Pons (tissue), 1 donor: ENCODE results near the gene SHLD2.
"Not testable (repeated sequence)": the region's sequence is repeated elsewhere in the genome, so short reads cannot be mapped to it uniquely, and the experiment has no call there.

ENCODE experiments used
- DNase-seq: peaks from one replicate; pipeline ENCODE4 v3.0.0-alpha.2; 2016; ENCODE audit warnings: low spot score

The SHLD2 gene

GRCh38 chr10:87083576-87084290 is 11.3 kb upstream of the SHLD2 start:
- DNase-seq: not testable (repeated sequence)

DNA sequence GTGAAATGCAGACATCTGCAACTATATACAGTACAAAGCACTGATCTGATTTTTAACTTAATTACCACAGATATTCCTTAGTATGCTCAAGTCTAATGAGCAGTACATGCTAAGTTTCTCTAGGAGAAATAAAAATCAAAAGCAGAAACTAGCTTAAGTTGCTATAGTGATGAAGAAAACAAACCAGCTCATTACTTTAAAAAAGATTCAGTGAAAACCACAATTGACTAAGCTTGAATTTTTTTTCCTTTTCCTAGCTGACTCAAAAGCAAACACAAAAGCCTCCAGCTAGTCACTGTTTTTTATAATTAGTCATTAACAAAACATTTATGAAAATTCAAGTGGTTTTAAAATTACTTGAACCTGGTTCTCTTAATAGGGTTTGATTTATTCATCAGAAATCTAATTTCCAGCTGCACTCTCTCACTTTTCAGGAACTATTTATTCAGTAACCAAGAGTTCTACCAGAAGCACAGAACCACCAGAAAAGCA is 10.7 kb upstream of the SHLD2 start:
- DNase-seq: not testable (repeated sequence)

- DNase-seq: no peak
These were observed 9.5 kb upstream of the SHLD2 start for GRCh38 chr10:87085537-87085936.

DNA sequence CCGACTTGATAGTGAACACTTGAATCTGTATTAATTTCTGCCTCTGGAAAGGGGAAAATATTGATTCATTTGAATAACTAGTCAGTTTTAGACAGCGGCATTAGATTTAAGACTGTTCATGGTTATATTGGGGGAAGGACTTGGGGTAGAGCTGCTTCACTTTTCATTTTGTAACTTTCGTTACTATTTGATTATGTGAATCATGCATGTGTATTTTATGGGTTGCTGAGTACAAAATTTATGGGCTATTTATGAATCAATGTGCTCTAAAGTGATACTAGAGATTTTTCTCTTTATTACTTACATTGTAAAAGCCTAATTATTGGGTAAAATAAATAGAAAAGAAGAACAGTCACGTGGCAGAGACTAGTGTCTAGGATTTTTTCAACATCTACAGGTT is 5.3 kb upstream of the SHLD2 start:
- no peak for DNase-seq

DNA sequence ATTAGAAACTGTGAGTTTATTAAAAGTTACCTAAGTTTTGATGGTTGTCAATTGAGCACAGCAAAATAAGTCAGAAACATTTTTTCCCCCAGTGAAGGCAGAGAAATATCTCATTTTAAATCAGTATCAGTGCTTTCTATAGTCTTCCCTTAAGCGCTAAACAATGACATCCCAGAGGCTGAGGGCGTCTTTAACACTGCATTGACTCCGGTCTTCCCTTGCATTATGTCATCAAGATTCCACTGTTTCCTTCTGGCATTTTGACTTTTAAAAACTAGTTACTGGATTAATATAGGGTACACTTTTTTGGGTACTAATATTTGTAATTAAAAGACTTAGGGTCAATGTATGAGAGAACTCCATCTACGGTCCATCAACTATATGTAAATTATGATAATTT is 4.2 kb upstream of the SHLD2 start:
- no peak for DNase-seq

GRCh38 chr10:87092376-87092860 is 2.6 kb upstream of the SHLD2 start:
- DNase-seq: peak; percentile 40

- DNase-seq: peak; percentile 49
These were observed 2.0 kb upstream of the SHLD2 start for GRCh38 chr10:87092861-87093631.

DNA sequence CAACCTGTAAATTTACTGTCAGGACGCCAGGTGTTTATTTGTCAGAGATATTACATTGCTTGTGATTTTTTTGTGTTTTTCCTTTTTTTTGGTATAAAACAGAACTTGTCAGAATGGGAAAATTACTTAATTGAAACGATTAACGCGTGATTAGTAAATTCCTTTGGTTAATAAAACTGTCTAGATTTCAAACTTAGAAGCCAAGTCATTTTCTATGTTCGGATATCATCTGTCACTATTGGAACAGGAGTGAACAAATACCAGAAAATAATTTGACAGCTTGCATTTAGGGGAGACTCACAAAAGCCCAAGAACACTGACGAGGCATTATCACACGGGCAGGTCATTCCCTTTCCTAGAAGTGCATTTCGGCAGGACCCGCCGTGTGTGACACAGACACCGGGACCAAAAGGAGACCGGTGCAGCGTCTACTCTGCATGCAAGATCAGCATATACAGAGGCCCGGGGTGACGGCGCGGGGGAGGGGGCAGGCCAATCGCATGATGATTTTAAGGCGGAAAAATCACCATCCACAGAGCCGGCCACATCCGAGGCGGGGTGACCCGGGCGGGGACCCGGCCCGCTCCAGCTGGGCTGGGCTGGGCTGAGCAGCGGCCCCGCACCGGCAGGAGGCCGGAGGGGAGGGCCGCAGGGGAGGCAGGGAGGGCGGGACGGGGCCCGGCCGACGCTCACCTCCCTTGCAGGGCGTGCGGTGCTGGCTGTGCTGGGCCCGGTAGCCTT is 1.2 kb upstream of the SHLD2 start:
- peak; percentile 56 for DNase-seq

DNA sequence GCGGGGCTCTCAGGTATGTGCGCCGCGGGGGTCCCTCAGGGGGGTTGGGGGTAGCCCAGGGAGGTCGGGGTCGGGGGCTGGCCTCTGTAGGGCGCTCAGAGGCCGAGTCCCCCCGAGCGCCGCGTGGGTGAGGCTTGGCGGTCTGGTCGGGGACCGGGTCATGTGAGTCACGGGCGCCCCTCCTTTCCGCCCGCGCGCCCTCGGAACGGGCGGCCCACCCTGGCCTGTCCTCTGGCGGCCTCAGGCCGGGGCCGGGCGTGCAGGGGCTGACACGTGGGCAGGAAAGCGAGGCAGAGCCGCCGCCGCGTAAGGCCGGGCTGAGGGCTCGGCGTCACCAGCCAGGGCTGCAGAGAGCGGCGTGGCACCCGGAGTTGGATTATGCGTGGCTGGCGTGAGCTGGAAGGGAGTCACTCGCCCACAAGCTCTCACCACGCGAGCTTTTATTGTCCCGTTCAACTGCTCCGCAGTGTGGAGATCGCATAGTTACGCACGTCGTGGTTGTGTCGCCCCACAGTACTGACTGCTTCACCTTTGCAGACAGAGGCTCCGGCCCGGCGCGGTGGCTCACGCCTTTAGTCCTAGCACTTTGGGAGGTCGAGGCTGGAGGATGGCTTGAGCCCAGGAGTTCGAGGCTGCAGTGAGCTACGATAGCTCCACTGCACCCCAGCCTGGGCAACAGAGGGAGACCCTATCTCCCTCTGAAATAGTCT is 385 bp downstream of the SHLD2 start:
- DNase-seq: peak; percentile 65

DNA sequence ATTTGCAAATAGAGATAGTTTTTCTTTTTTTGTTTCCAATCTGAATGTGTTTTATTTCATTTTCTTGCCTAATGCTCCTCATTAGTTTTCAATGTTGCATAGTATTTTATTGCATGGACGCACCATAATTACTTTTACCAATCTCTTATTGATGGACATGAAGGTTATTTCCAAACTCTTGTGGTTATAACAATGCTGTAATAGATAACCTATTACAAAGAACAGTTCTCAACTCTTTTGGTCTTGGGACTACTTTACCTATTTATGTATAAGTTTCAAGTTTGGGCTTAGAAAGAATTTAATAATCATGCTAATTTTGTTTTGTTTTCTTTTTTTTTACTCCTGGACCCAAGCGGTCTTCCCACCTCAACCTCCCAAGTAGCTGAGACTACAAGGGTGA is 7.0 kb downstream of the SHLD2 start:
- no peak for DNase-seq

DNA sequence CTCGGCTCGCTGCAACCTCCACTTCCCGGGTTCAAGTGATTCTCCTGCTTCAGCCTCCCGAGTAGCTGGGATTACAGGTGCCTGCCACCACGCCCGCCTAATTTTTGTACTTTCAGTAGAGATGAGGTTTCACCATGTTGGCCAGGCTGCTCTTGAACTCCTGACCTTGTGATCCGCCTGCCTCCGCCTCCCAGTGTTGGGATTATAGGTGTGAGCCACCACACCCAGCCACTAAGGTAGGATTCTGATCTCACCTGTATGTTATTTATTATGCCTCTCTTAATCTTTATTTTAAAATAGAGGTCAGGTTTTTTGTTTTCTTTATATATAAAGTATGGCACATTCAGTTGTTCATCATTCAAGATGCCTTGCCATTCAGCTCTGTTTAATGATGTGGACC is 9.7 kb downstream of the SHLD2 start:
- not testable (repeated sequence) for DNase-seq

- DNase-seq: no peak
These were observed 10.6 kb downstream of the SHLD2 start for GRCh38 chr10:87105446-87106124.

DNA sequence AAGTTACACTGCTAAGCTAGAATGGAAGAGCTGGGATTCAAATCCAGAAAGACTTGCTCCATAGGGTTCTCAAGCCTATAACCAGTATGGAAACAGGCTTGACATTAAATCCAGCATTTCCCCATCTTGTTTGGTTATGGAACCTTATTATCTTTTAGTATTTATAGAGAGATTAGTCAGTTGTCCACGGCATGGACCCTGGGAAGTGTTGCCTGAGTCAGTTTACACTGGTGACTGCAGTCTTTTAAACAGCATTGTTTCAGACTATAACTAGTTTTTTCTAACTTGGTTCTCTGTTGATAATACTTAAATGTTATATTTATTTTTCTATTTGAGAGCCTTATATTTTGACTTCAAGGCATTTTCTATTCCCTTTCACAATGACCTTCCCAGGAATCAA is 23.1 kb downstream of the SHLD2 start:
- DNase-seq: not testable (repeated sequence)

DNA sequence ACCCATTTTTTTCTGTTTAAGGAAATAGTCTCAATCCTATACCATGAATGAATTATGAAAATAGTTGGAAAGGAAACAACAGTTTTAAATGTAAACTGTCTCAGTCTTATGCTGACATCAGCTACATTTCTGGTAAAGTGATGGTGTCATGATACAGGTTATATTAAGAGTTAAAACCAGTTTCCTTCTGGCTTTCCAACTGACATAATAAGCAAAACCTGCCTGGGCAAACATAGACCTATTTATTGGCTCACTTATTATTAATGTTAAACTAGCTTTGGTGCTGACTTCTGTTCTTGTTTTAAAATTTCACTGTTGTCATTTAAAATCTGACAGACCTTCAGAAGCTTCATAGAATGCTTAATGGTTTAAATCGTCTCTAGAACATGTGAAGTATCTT is 24.0 kb downstream of the SHLD2 start:
- not testable (repeated sequence) for DNase-seq

GRCh38 chr10:87123351-87123750 is 28.3 kb downstream of the SHLD2 start:
- DNase-seq: not testable (repeated sequence)

GRCh38 chr10:87127048-87127447 is 32.0 kb downstream of the SHLD2 start:
- not testable (repeated sequence) for DNase-seq

DNA sequence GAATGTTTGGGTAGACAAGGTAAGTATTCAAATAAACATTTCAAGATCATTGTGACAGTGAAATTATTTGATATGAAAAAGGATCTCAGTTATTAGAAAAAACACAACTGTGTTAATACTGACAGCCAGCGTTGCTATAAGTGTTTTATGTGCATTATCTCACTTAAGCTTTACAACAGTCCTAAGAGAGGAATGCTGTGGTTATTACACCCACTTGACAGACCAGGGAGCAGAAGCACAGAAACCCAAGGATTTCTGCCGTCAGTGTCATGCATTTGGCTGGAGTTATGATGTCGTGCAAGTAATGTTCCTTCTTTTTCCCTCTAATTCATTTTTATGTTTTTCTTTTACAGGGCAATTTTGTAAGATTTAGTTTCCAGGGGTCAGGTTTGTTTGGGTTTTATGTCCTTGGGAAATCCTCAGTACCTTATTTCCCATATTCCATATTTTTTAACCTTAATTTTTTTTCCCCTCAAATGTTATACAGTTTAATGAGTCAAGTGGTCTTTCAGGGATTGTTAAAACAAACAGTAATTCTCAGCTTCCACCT is 32.7 kb downstream of the SHLD2 start:
- not testable (repeated sequence) for DNase-seq

GRCh38 chr10:87132176-87132575 is 37.2 kb downstream of the SHLD2 start:
- peak; percentile 1 for DNase-seq

GRCh38 chr10:87133936-87134335 is 38.9 kb downstream of the SHLD2 start:
- not testable (repeated sequence) for DNase-seq

- not testable (repeated sequence) for DNase-seq
These were observed 39.4 kb downstream of the SHLD2 start for GRCh38 chr10:87134440-87134839.

GRCh38 chr10:87137478-87137877 is 42.5 kb downstream of the SHLD2 start:
- not testable (repeated sequence) for DNase-seq
